ENCODE results near the gene ATF6. TPM values are rescaled to one million over a fixed set of nuclear protein-coding genes. Genes with fewer than 3 reads are reported as not detected.

The ATF6 gene
- polyA plus RNA-seq, 2 of the 4 experiments (the other 2 are of a cell fraction), result 8.6 to 28.0 TPM

DNA sequence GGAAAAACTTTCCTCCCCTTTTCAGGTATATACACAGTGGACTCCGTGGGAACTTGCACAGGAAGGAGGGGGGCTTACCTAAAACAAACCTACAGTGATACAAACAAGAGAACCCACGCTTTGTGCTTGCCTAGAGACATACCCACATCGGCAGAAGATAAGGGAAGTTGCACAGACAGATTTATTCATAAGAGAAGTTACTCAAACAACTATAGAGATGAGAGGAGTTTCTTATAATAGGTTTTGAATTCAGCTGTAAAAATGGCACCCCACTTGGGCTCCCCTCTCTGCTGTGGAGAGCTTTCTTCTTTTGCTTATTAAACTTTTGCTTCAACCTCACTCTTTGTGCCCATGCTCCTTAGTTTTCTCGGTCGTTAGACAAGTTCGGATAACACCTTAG is 18.3 kb upstream of the ATF6 start:
- DNase-seq (ENCODE audit: low read depth in 1 of 2, low spot score in 1 of 2), result no peak
- ChIA-PET CTCF (interaction anchor here (1.1 to 4.7 kb wide), 5 partner anchors 8 to 289 kb away, joined by 3 to 49 read pairs (median 10); no protein-coding TSS in a partner anchor), POLR2A (interaction anchor here (0.8 kb wide), 1 partner anchor 21 kb away, joined by 3 read pairs; no protein-coding TSS in a partner anchor)
- ATAC-seq, result no peak
- 68% methylated on average over 6 of the region's 6 CpGs for WGBS (ENCODE audit: missing lambda C conversion rate)
- no peak overlapping the region for H3K4me3 ChIP-seq
- peaks cover 18% of the 10 kb centered on the region for H3K4me1 ChIP-seq
- TF ChIP-seq ZC3H11A (IDR thresholded peaks at IDR 0.05) (no peak), RCOR1 (IDR thresholded peaks at IDR 0.05; ENCODE audit: low read depth, low read length) (no peak), NPAS2 (CRISPR knock-in tag; IDR thresholded peaks at IDR 0.05; ENCODE audit: borderline replicate concordance) (no peak), CHD4 (IDR thresholded peaks at IDR 0.05; ENCODE audit: borderline replicate concordance) (no peak), JUNB (IDR thresholded peaks at IDR 0.05) (no peak), POLR2AphosphoS2 (conservative IDR thresholded peaks at IDR 0.05; ENCODE audit: low read length) (no peak), CBX8 (IDR thresholded peaks at IDR 0.05) (no peak), BHLHE40 (IDR thresholded peaks at IDR 0.05; ENCODE audit: low read depth, low read length) (no peak)
- TF ChIP-seq, protein P1, sequence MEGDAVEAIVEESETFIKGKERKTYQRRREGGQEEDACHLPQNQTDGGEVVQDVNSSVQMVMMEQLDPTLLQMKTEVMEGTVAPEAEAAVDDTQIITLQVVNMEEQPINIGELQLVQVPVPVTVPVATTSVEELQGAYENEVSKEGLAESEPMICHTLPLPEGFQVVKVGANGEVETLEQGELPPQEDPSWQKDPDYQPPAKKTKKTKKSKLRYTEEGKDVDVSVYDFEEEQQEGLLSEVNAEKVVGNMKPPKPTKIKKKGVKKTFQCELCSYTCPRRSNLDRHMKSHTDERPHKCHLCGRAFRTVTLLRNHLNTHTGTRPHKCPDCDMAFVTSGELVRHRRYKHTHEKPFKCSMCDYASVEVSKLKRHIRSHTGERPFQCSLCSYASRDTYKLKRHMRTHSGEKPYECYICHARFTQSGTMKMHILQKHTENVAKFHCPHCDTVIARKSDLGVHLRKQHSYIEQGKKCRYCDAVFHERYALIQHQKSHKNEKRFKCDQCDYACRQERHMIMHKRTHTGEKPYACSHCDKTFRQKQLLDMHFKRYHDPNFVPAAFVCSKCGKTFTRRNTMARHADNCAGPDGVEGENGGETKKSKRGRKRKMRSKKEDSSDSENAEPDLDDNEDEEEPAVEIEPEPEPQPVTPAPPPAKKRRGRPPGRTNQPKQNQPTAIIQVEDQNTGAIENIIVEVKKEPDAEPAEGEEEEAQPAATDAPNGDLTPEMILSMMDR (IDR thresholded peaks at IDR 0.05), result no peak
- TF ChIP-seq, protein P2, sequence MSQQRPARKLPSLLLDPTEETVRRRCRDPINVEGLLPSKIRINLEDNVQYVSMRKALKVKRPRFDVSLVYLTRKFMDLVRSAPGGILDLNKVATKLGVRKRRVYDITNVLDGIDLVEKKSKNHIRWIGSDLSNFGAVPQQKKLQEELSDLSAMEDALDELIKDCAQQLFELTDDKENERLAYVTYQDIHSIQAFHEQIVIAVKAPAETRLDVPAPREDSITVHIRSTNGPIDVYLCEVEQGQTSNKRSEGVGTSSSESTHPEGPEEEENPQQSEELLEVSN (IDR thresholded peaks at IDR 0.05; ENCODE audit: borderline replicate concordance, low read depth), result no peak
- no peak for FAIRE-seq
- H3K4me2 ChIP-seq, result no peak overlapping the region
- no peaks in the 10 kb centered on the region for H3K9me3 ChIP-seq
- H3K27ac ChIP-seq, result no peak overlapping the region

DNA sequence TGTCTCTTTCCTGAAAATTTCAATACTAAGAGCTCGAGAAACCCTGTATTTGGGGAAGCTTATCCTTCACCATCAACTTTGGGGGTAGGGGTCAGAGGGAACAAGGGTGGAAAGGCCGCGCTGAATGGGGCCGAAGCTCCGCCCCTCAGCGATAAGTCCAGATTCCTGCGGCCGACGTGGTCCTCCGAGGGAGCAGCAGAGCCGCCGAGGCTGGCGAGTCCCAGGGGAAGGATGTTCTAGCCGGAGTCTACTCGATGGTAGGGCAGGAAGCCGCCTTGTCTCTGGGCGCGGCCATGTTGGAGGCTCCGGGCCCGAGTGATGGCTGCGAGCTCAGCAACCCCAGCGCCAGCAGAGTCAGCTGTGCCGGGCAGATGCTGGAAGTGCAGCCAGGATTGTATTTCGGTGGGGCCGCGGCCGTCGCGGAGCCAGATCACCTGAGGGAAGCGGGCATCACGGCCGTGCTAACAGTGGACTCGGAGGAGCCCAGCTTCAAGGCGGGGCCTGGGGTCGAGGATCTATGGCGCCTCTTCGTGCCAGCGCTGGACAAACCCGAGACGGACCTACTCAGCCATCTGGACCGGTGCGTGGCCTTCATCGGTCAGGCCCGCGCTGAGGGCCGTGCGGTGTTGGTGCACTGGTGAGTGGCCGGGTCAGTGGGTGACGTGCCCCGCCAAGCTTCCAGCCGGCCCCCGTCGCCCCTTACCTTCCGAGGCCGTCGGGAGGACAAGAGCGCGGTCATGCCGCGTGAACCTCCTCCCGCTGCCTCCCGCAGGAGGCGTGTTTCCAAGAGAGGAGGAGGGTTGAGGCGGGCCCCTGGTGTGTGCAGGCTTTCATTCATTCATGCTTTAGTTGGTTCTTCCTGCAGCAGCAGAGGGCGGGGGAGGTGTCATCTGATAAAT is 16.4 kb upstream of the ATF6 start, which contains the start of gene DUSP12:
DUSP12 (plus strand) TSS at position 278 of the 899 bp plus-strand sequence; CDS start at position 294, 16 bp downstream.
- FAIRE-seq (no peak), ATAC-seq (peak; percentile 98 to 99), DNase-seq (ENCODE audit: low read depth in 1 of 2, low spot score in 1 of 2) (peak; percentile 89 to 97)
- WGBS (ENCODE audit: missing lambda C conversion rate), result under 1% methylated on average over 43 of the region's 65 CpGs
- H3K27ac ChIP-seq, result peak within 1 kb of the TSS; percentile 87 to 98
- H3K4me1 ChIP-seq, result peaks cover 14% of the 10 kb centered on the region
- CTCF ChIA-PET, result interaction anchor here (0.6 to 4.7 kb wide), 10 partner anchors 10 to 1506 kb away, joined by 3 to 49 read pairs (median 4); no protein-coding TSS in a partner anchor
- no peaks in the 10 kb centered on the region for H3K9me3 ChIP-seq
- H3K4me2 ChIP-seq, result peak within 1 kb of the TSS; percentile 77
- POLR2A ChIA-PET, result interaction anchor here (0.5 to 2.0 kb wide), 13 partner anchors 8 to 338 kb away, joined by 3 to 19 read pairs (median 5); no protein-coding TSS in a partner anchor
- H3K4me3 ChIP-seq, result peak within 1 kb of the TSS; percentile 62
- peak; percentile 66 for TF ChIP-seq POLR2A (IDR thresholded peaks at IDR 0.05; ENCODE audit: low read length)
- TF ChIP-seq, protein P3, sequence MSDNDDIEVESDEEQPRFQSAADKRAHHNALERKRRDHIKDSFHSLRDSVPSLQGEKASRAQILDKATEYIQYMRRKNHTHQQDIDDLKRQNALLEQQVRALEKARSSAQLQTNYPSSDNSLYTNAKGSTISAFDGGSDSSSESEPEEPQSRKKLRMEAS (IDR thresholded peaks at IDR 0.05), result peak; percentile 67
- TF ChIP-seq KDM5A (IDR thresholded peaks at IDR 0.05), result peak; percentile 61; the same call in 1 of the 2 replicates
- TF ChIP-seq, protein P4, sequence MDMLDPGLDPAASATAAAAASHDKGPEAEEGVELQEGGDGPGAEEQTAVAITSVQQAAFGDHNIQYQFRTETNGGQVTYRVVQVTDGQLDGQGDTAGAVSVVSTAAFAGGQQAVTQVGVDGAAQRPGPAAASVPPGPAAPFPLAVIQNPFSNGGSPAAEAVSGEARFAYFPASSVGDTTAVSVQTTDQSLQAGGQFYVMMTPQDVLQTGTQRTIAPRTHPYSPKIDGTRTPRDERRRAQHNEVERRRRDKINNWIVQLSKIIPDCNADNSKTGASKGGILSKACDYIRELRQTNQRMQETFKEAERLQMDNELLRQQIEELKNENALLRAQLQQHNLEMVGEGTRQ (IDR thresholded peaks at IDR 0.05), result 0 out of 2 replicates have a peak, but pooled peaks have one; percentile 1
- TF ChIP-seq RFX5 (IDR thresholded peaks at IDR 0.05), result 0 out of 2 replicates have a peak, but pooled peaks have one; percentile 23
- TF ChIP-seq, protein P1 (IDR thresholded peaks at IDR 0.05), result peak; percentile 24; the same call in 1 of the 3 replicates
- TF ChIP-seq JUN (IDR thresholded peaks at IDR 0.05), result peak; percentile 63 to 87; a peak in 4 of 5 replicates
- TF ChIP-seq, protein P5, sequence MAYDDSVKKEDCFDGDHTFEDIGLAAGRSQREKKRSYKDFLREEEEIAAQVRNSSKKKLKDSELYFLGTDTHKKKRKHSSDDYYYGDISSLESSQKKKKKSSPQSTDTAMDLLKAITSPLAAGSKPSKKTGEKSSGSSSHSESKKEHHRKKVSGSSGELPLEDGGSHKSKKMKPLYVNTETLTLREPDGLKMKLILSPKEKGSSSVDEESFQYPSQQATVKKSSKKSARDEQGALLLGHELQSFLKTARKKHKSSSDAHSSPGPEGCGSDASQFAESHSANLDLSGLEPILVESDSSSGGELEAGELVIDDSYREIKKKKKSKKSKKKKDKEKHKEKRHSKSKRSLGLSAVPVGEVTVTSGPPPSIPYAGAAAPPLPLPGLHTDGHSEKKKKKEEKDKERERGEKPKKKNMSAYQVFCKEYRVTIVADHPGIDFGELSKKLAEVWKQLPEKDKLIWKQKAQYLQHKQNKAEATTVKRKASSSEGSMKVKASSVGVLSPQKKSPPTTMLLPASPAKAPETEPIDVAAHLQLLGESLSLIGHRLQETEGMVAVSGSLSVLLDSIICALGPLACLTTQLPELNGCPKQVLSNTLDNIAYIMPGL (CRISPR knock-in tag; IDR thresholded peaks at IDR 0.05; ENCODE audit: borderline replicate concordance), result peak; percentile 90; the same call in 1 of the 2 replicates
- no peak for TF ChIP-seq ZFP36 (IDR thresholded peaks at IDR 0.05; ENCODE audit: borderline replicate concordance, partially characterized antibody)
- no peak for TF ChIP-seq MAZ (IDR thresholded peaks at IDR 0.05; ENCODE audit: borderline replicate concordance, low read depth, low read length)
- TF ChIP-seq, protein P6, sequence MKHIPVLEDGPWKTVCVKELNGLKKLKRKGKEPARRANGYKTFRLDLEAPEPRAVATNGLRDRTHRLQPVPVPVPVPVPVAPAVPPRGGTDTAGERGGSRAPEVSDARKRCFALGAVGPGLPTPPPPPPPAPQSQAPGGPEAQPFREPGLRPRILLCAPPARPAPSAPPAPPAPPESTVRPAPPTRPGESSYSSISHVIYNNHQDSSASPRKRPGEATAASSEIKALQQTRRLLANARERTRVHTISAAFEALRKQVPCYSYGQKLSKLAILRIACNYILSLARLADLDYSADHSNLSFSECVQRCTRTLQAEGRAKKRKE (CRISPR knock-in tag; IDR thresholded peaks at IDR 0.05; ENCODE audit: low read depth), result 0 out of 2 replicates have a peak, but pooled peaks have one; percentile 54
- TF ChIP-seq, protein P2 (IDR thresholded peaks at IDR 0.05; ENCODE audit: borderline replicate concordance, low read depth), result peak; percentile 22; the same call in 1 of the 2 replicates
- TF ChIP-seq, protein P7, sequence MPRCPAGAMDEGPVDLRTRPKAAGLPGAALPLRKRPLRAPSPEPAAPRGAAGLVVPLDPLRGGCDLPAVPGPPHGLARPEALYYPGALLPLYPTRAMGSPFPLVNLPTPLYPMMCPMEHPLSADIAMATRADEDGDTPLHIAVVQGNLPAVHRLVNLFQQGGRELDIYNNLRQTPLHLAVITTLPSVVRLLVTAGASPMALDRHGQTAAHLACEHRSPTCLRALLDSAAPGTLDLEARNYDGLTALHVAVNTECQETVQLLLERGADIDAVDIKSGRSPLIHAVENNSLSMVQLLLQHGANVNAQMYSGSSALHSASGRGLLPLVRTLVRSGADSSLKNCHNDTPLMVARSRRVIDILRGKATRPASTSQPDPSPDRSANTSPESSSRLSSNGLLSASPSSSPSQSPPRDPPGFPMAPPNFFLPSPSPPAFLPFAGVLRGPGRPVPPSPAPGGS (IDR thresholded peaks at IDR 0.05), result peak; percentile 72; the same call in 1 of the 3 replicates
- peak; percentile 58 for TF ChIP-seq MYC (IDR thresholded peaks at IDR 0.05; ENCODE audit: borderline replicate concordance, low read length)
